H9 (cell line): ENCODE data around the gene L1CAM. TPM values are rescaled to one million over a fixed set of nuclear protein-coding genes. Genes with fewer than 3 reads are reported as not detected.

Experiments used
- DNase-seq: peaks from one replicate; pipeline ENCODE4 v3.0.0-alpha.2; 2017
- H2AFZ ChIP-seq: one replicate; pipeline ENCODE4 v1.6.1; 2013; ENCODE audit warnings: mild to moderate bottlenecking, low read length, control low read depth, moderate library complexity
- H2AK5ac ChIP-seq: 2 replicates; pipeline ENCODE4 v1.6.1; 2013; ENCODE audit warnings: low read length, control low read depth, mixed read lengths; ENCODE audit not compliant: insufficient read length
- H2BK120ac ChIP-seq: one replicate; pipeline ENCODE4 v1.6.1; 2013; ENCODE audit warnings: low read depth, mild to moderate bottlenecking, low read length, control low read depth, inconsistent platforms; ENCODE audit not compliant: poor library complexity, severe bottlenecking
- H2BK12ac ChIP-seq: 2 replicates; pipeline ENCODE4 v1.6.1; 2013; ENCODE audit warnings: low read length, control low read depth, mixed read lengths, low read depth; ENCODE audit not compliant: insufficient read length
- H2BK15ac ChIP-seq: 2 replicates; pipeline ENCODE4 v1.6.1; 2013; ENCODE audit warnings: low read depth, low read length, control low read depth
- H2BK20ac ChIP-seq: one replicate; pipeline ENCODE4 v1.6.1; 2013; ENCODE audit warnings: low read depth, mild to moderate bottlenecking, low read length, control low read depth, inconsistent platforms; ENCODE audit not compliant: poor library complexity, severe bottlenecking
- H2BK5ac ChIP-seq: 2 replicates; pipeline ENCODE4 v1.6.1; 2013; ENCODE audit warnings: low read length, control low read depth, mixed read lengths; ENCODE audit not compliant: insufficient read length
- H3K14ac ChIP-seq: 2 replicates; pipeline ENCODE4 v1.6.1; 2013; ENCODE audit warnings: low read length, control low read depth; ENCODE audit not compliant: insufficient read depth
- H3K18ac ChIP-seq: 2 replicates; pipeline ENCODE4 v1.6.1; 2013; ENCODE audit warnings: low read depth, mild to moderate bottlenecking, mixed read lengths, low read length, control low read depth; ENCODE audit not compliant: insufficient read length
- H3K23ac ChIP-seq: 2 replicates; pipeline ENCODE4 v1.6.1; 2013; ENCODE audit warnings: low read length, control low read depth, mixed read lengths, low read depth; ENCODE audit not compliant: insufficient read length
- H3K23me2 ChIP-seq: 2 replicates; pipeline ENCODE4 v1.6.1; 2013; ENCODE audit warnings: low read depth, mild to moderate bottlenecking, mixed read lengths, low read length, control low read depth; ENCODE audit not compliant: insufficient read length, poor library complexity, severe bottlenecking
- H3K27ac ChIP-seq: 2 replicates; pipeline ENCODE4 v1.5.1; 2013; ENCODE audit warnings: low read length, control low read depth, mixed read lengths, low read depth; ENCODE audit not compliant: insufficient read length
- H3K27me3 ChIP-seq: 2 replicates; pipeline ENCODE4 v1.6.1; 2013; ENCODE audit warnings: low read length, control low read depth, inconsistent platforms; ENCODE audit not compliant: insufficient read depth
- H3K4ac ChIP-seq: 2 replicates; pipeline ENCODE4 v1.6.1; 2013; ENCODE audit warnings: low read depth, mild to moderate bottlenecking, control low read depth, inconsistent platforms, low read length, moderate library complexity
- H3K4me1 ChIP-seq: 2 replicates; pipeline ENCODE4 v1.6.1; 2013; ENCODE audit warnings: low read length, control low read depth, inconsistent platforms; ENCODE audit not compliant: insufficient read depth
- H3K4me2 ChIP-seq: 2 replicates; pipeline ENCODE4 v1.6.1; 2013; ENCODE audit warnings: low read length, control low read depth, mixed read lengths; ENCODE audit not compliant: insufficient read length, insufficient read depth
- H3K56ac ChIP-seq: 2 replicates; pipeline ENCODE4 v1.6.1; 2013; ENCODE audit warnings: low read depth, mild to moderate bottlenecking, mixed read lengths, low read length, control low read depth; ENCODE audit not compliant: insufficient read length
- H3K79me1 ChIP-seq: 2 replicates; pipeline ENCODE4 v1.6.1; 2013; ENCODE audit warnings: low read depth, mild to moderate bottlenecking, moderate library complexity, low read length, control low read depth, inconsistent platforms; ENCODE audit not compliant: insufficient read depth, poor library complexity, severe bottlenecking
- H3K79me2 ChIP-seq: 2 replicates; pipeline ENCODE4 v1.6.1; 2013; ENCODE audit warnings: low read length, control low read depth, inconsistent platforms; ENCODE audit not compliant: insufficient read depth
- H3K9ac ChIP-seq: 2 replicates; pipeline ENCODE4 v1.6.1; 2013; ENCODE audit warnings: low read length, control low read depth, mixed read lengths; ENCODE audit not compliant: insufficient read length; ENCODE audit errors: extremely low read depth
- H3K9me3 ChIP-seq: one replicate; pipeline ENCODE4 v1.6.1; 2013; ENCODE audit warnings: low read depth, low read length, inconsistent platforms; ENCODE audit not compliant: control insufficient read depth
- H3T11ph ChIP-seq: one replicate; pipeline ENCODE4 v1.6.1; 2013; ENCODE audit warnings: mild to moderate bottlenecking, low read length, control low read depth, inconsistent platforms
- H4K20me1 ChIP-seq: one replicate; pipeline ENCODE4 v1.6.1; 2013; ENCODE audit not compliant: control insufficient read depth, insufficient read length, insufficient read depth
- H4K5ac ChIP-seq: 2 replicates; pipeline ENCODE4 v1.6.1; 2013; ENCODE audit warnings: low read depth, mild to moderate bottlenecking, mixed read lengths, low read length, control low read depth; ENCODE audit not compliant: insufficient read length
- H4K8ac ChIP-seq: replicated peaks from 2 replicates; pipeline ENCODE4 v1.6.1; 2013; ENCODE audit warnings: low read length, control low read depth, mixed read lengths, low read depth; ENCODE audit not compliant: insufficient read length
- H4K91ac ChIP-seq: 2 replicates; pipeline ENCODE4 v1.6.1; 2013; ENCODE audit warnings: low read depth, mild to moderate bottlenecking, moderate library complexity, mixed read lengths, low read length, control low read depth; ENCODE audit not compliant: insufficient read length
- H3K27ac Mint-ChIP-seq, 3 experiments: 2 replicates in 2 of 3; 3 replicates in 1 of 3; pipeline ENCODE4 v1.8.0; 2020 to 2021; ENCODE audit warnings: mixed read lengths in 3 of 3, mild to moderate bottlenecking in 1 of 3, moderate library complexity in 1 of 3
- H3K27me3 Mint-ChIP-seq: 2 replicates; pipeline ENCODE4 v1.8.0; 2021; ENCODE audit warnings: low read depth, mild to moderate bottlenecking, moderate library complexity, mixed read lengths
- H3K36me3 Mint-ChIP-seq, 3 experiments: 2 replicates in 2 of 3; 3 replicates in 1 of 3; pipeline ENCODE4 v1.8.0; 2020 to 2021; ENCODE audit warnings: low read depth in 3 of 3, mixed read lengths in 3 of 3; ENCODE audit not compliant: insufficient read depth in 1 of 3
- H3K4me1 Mint-ChIP-seq, 2 experiments: 2 replicates each; pipeline ENCODE4 v1.8.0; 2020; ENCODE audit warnings: mixed read lengths in 2 of 2
- H3K4me3 Mint-ChIP-seq, 2 experiments: 2 replicates in 1 of 2; 3 replicates in 1 of 2; pipeline ENCODE4 v1.8.0; 2020 to 2021; ENCODE audit warnings: mild to moderate bottlenecking in 2 of 2, mixed read lengths in 2 of 2, moderate library complexity in 1 of 2
- H3K9me3 Mint-ChIP-seq, 2 experiments: 2 replicates in 1 of 2; 3 replicates in 1 of 2; pipeline ENCODE4 v1.8.0; 2020; ENCODE audit warnings: mild to moderate bottlenecking in 2 of 2, mixed read lengths in 2 of 2, moderate library complexity in 1 of 2
- CTCF ChIP-seq: fragments of 200-600 bp; sonication (generic); conservative IDR thresholded peaks from 3 replicates; pipeline ENCODE4 v1.8.0; 2021; ENCODE audit warnings: antibody characterized with exemption, mild to moderate bottlenecking
- WGBS: extraction: QIAGEN DNeasy Blood & Tissue Kit; methylation state at CpG from one replicate; pipeline ENCODE4 v1.1.7; 2013; ENCODE audit warnings: missing lambda C conversion rate, low lambda C conversion rate, mixed read lengths; ENCODE audit not compliant: insufficient read length; ENCODE audit errors: extremely low coverage; 5-methylcytosine and 5-hydroxymethylcytosine counted together
- total RNA-seq: library from RNA; stranded (reverse); gene quantifications from 2 replicates; pipeline ENCODE4 v1.2.1, GENCODE V29; 2021

Gene L1CAM
- total RNA-seq, 1 experiment from 2014 or later, result 22.7 TPM

- Histone ChIP-seq H4K8ac (no peak overlapping the region), H2AK5ac (no peak overlapping the region), H3K9ac (no peak overlapping the region), H3K14ac (no peak overlapping the region), H2BK120ac (no peak overlapping the region), H4K5ac (no peak overlapping the region), H3K23me2 (peaks cover 7% of the 10 kb centered on the region), H3K56ac (no peak overlapping the region), H2BK5ac (no peak overlapping the region), H4K20me1 (no peaks in the 10 kb centered on the region), H3T11ph (no peak overlapping the region), H4K91ac (no peak overlapping the region), H2BK20ac (no peak overlapping the region), H3K4me2 (no peak overlapping the region), H2AFZ (no peak overlapping the region), H3K23ac (no peak overlapping the region), H3K79me1 (no peaks in the 10 kb centered on the region), H3K27me3 (no peaks in the 10 kb centered on the region), H2BK15ac (no peak overlapping the region), H3K79me2 (no peaks in the 10 kb centered on the region; the same call in 1 of the 2 replicates), H2BK12ac (no peak overlapping the region), H3K4me1 (no peaks in the 10 kb centered on the region), H3K18ac (no peak overlapping the region), H3K27ac (no peak overlapping the region), H3K4ac (no peak overlapping the region), H3K9me3 (peaks cover 26% of the 10 kb centered on the region)
- Mint-ChIP-seq H3K9me3 (peaks cover 68 to 73% of the 10 kb centered on the region in 2 experiments), H3K27me3 (no peaks in the 10 kb centered on the region), H3K4me3 (peak overlapping the region; percentile 50 to 77), H3K4me1 (peaks cover 8 to 23% of the 10 kb centered on the region in 2 experiments; a peak in 3 of 4 replicates), H3K27ac (no peak overlapping the region), H3K36me3 (peaks cover 24 to 43% (median 27%) of the 10 kb centered on the region in 3 experiments)
- TF ChIP-seq CTCF, result no peak
- no CpG with 5 or more reads among the region's 32 CpGs for WGBS
- peak; percentile 69 for DNase-seq
Measured at GRCh38 chrX:153935326-153935851, 49.4 kb upstream of the L1CAM start.
